ENCODE data around the gene CLDN19.
"Not testable (repeated sequence)": the region's sequence is repeated elsewhere in the genome, so short reads cannot be mapped to it uniquely, and the experiment has no call there.

CLDN19 gene

DNA sequence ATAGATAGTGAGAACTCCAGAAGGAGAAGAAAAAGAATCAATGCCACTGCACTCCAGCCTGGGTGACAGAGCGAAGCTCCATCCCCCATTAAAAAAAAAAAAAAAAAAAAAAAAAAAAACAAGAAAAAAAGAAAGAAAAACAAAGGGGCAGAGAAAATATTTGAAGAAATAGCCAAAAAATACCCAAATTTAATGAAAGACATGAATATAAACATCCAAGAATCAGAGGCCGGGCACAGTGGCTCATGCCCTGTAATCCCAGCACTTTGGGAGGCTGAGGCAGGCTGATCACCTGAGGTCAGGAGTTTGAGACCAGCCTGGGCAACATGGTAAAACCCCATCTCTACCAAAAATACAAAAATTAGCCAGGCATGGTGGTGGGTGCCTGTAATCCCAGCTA, 17.6 kb downstream of the CLDN19 start:
- H3K4me1 ChIP-seq (ENCODE audit: control insufficient read depth in 2 of 2, insufficient read depth in 1 of 2, low read depth in 1 of 2, low read length in 2 of 2); H3K14ac ChIP-seq (ENCODE audit: low read length); H3K4ac ChIP-seq (ENCODE audit: low read length); H3K36me3 ChIP-seq (replicated peaks in 1 of 2; ENCODE audit: control insufficient read depth in 2 of 2, insufficient read depth in 2 of 2, low read length in 2 of 2); H3K23ac ChIP-seq (ENCODE audit: low read depth, low read length, poor library complexity); H2BK12ac ChIP-seq (ENCODE audit: low read length); H3K27ac ChIP-seq (replicated peaks; ENCODE audit: low read length); H2BK5ac ChIP-seq (ENCODE audit: low read length); H4K8ac ChIP-seq (ENCODE audit: low read depth, low read length); H3K27me3 ChIP-seq (ENCODE audit: control insufficient read depth in 3 of 3, insufficient read depth in 3 of 3, low read depth in 1 of 3, low read length in 3 of 3); H4K91ac ChIP-seq (ENCODE audit: low read depth, low read length, poor library complexity); H3K4me3 ChIP-seq (ENCODE audit: low read length in 2 of 2); H2AK5ac ChIP-seq (ENCODE audit: low read depth, low read length); H3K18ac ChIP-seq (ENCODE audit: low read length); H3K4me2 ChIP-seq (ENCODE audit: insufficient read depth, low read length, poor library complexity, severe bottlenecking); H2AFZ ChIP-seq (ENCODE audit: low read length); H3K79me1 ChIP-seq (ENCODE audit: low read depth, low read length); H2BK15ac ChIP-seq (ENCODE audit: low read length); H2BK120ac ChIP-seq (ENCODE audit: low read depth, low read length); H3K9me3 ChIP-seq (replicated peaks in 1 of 2; ENCODE audit: control insufficient read depth in 2 of 2, insufficient read depth in 1 of 2, low read depth in 1 of 2, low read length in 2 of 2); H3K9ac ChIP-seq (ENCODE audit: low read depth, low read length, poor library complexity); DNase-seq (ENCODE audit: low spot score): not testable (repeated sequence)
- WGBS, 2 donors (ENCODE audit: extremely low coverage in 2 of 2, insufficient read length in 2 of 2, insufficient replicate concordance in 1 of 2): no CpG with 5 or more reads among the region's 2 CpGs

GRCh38 chr1:42721926-42722325, 18.1 kb downstream of the CLDN19 start:
- Histone ChIP-seq H3K9me3 (replicated peaks in 1 of 2; ENCODE audit: control insufficient read depth in 2 of 2, insufficient read depth in 1 of 2, low read depth in 1 of 2, low read length in 2 of 2) (peaks cover 0 to 2% of the 10 kb centered on the region in 2 donors), H3K36me3 (replicated peaks in 1 of 2; ENCODE audit: control insufficient read depth in 2 of 2, insufficient read depth in 2 of 2, low read length in 2 of 2) (peaks cover 6 to 9% of the 10 kb centered on the region in 2 donors), H3K4me1 (ENCODE audit: control insufficient read depth in 2 of 2, insufficient read depth in 1 of 2, low read depth in 1 of 2, low read length in 2 of 2) (no peaks in the 10 kb centered on the region), H3K4me2 (ENCODE audit: insufficient read depth, low read length, poor library complexity, severe bottlenecking) (no peak overlapping the region), H2AFZ (ENCODE audit: low read length) (no peak overlapping the region), H3K23ac (ENCODE audit: low read depth, low read length, poor library complexity) (no peak overlapping the region), H4K8ac (ENCODE audit: low read depth, low read length) (no peak overlapping the region), H2BK15ac (ENCODE audit: low read length) (no peak overlapping the region), H3K4me3 (ENCODE audit: low read length in 2 of 2) (no peak overlapping the region), H2BK12ac (ENCODE audit: low read length) (no peak overlapping the region), H2BK120ac (ENCODE audit: low read depth, low read length) (no peak overlapping the region), H3K4ac (ENCODE audit: low read length) (no peak overlapping the region), H3K27me3 (ENCODE audit: control insufficient read depth in 3 of 3, insufficient read depth in 3 of 3, low read depth in 1 of 3, low read length in 3 of 3) (no peaks in the 10 kb centered on the region), H3K14ac (ENCODE audit: low read length) (no peak overlapping the region), H3K9ac (ENCODE audit: low read depth, low read length, poor library complexity) (no peak overlapping the region), H2AK5ac (ENCODE audit: low read depth, low read length) (no peak overlapping the region), H4K91ac (ENCODE audit: low read depth, low read length, poor library complexity) (no peak overlapping the region), H2BK5ac (ENCODE audit: low read length) (no peak overlapping the region), H3K27ac (replicated peaks; ENCODE audit: low read length) (no peak overlapping the region), H3K18ac (ENCODE audit: low read length) (no peak overlapping the region), H3K79me1 (ENCODE audit: low read depth, low read length) (no peaks in the 10 kb centered on the region)
- no peak for DNase-seq (ENCODE audit: low spot score)
- WGBS, 2 donors (ENCODE audit: extremely low coverage in 2 of 2, insufficient read length in 2 of 2, insufficient replicate concordance in 1 of 2): no CpG with 5 or more reads among the region's 3 CpGs

DNA sequence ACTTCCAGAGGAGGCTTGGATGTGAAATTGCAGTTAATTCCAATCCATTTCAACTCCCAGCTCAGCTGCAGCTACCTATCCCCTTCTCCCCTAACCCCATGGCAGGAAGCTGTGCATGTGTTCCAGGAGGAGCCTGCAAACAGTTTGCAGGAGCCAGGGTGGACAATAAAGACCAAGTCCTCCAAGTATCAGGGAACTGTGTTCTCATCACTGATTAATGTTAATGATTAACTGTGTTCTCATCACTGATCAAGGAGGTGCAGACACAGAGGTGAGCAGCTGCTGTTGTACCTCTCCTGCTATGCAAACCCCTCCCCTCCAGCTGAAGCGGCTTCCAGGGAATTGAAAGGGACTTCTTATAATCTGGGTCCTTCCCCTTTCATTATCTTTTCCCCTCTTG, 19.2 kb downstream of the CLDN19 start:
- Histone ChIP-seq H2BK12ac (ENCODE audit: low read length) (no peak overlapping the region), H4K91ac (ENCODE audit: low read depth, low read length, poor library complexity) (no peak overlapping the region), H2BK5ac (ENCODE audit: low read length) (no peak overlapping the region), H2AFZ (ENCODE audit: low read length) (no peak overlapping the region), H3K18ac (ENCODE audit: low read length) (no peak overlapping the region), H2BK120ac (ENCODE audit: low read depth, low read length) (no peak overlapping the region), H2AK5ac (ENCODE audit: low read depth, low read length) (no peak overlapping the region), H3K36me3 (replicated peaks in 1 of 2; ENCODE audit: control insufficient read depth in 2 of 2, insufficient read depth in 2 of 2, low read length in 2 of 2) (peaks cover 10 to 13% of the 10 kb centered on the region in 2 donors), H3K4ac (ENCODE audit: low read length) (no peak overlapping the region), H3K4me1 (ENCODE audit: control insufficient read depth in 2 of 2, insufficient read depth in 1 of 2, low read depth in 1 of 2, low read length in 2 of 2) (no peaks in the 10 kb centered on the region), H3K23ac (ENCODE audit: low read depth, low read length, poor library complexity) (no peak overlapping the region), H3K14ac (ENCODE audit: low read length) (no peak overlapping the region), H3K27ac (replicated peaks; ENCODE audit: low read length) (no peak overlapping the region), H3K4me3 (ENCODE audit: low read length in 2 of 2) (no peak overlapping the region), H2BK15ac (ENCODE audit: low read length) (no peak overlapping the region), H3K9ac (ENCODE audit: low read depth, low read length, poor library complexity) (no peak overlapping the region), H4K8ac (ENCODE audit: low read depth, low read length) (no peak overlapping the region), H3K4me2 (ENCODE audit: insufficient read depth, low read length, poor library complexity, severe bottlenecking) (no peak overlapping the region), H3K27me3 (ENCODE audit: control insufficient read depth in 3 of 3, insufficient read depth in 3 of 3, low read depth in 1 of 3, low read length in 3 of 3) (no peaks in the 10 kb centered on the region), H3K79me1 (ENCODE audit: low read depth, low read length) (no peaks in the 10 kb centered on the region), H3K9me3 (replicated peaks in 1 of 2; ENCODE audit: control insufficient read depth in 2 of 2, insufficient read depth in 1 of 2, low read depth in 1 of 2, low read length in 2 of 2) (peaks cover 0 to 2% of the 10 kb centered on the region in 2 donors)
- WGBS, 2 donors (ENCODE audit: extremely low coverage in 2 of 2, insufficient read length in 2 of 2, insufficient replicate concordance in 1 of 2): no CpG with 5 or more reads among the region's 1 CpG
- DNase-seq (ENCODE audit: low spot score): no peak

- H3K4me3 ChIP-seq (ENCODE audit: low read length in 2 of 2); H3K27ac ChIP-seq (replicated peaks; ENCODE audit: low read length); H2AK5ac ChIP-seq (ENCODE audit: low read depth, low read length); H3K14ac ChIP-seq (ENCODE audit: low read length); H3K4me1 ChIP-seq (ENCODE audit: control insufficient read depth in 2 of 2, insufficient read depth in 1 of 2, low read depth in 1 of 2, low read length in 2 of 2); H2BK12ac ChIP-seq (ENCODE audit: low read length); H3K9ac ChIP-seq (ENCODE audit: low read depth, low read length, poor library complexity); H4K8ac ChIP-seq (ENCODE audit: low read depth, low read length); H3K79me1 ChIP-seq (ENCODE audit: low read depth, low read length); H2BK15ac ChIP-seq (ENCODE audit: low read length); H2BK5ac ChIP-seq (ENCODE audit: low read length); H3K27me3 ChIP-seq (ENCODE audit: control insufficient read depth in 3 of 3, insufficient read depth in 3 of 3, low read depth in 1 of 3, low read length in 3 of 3); H3K23ac ChIP-seq (ENCODE audit: low read depth, low read length, poor library complexity); H2AFZ ChIP-seq (ENCODE audit: low read length); H3K4ac ChIP-seq (ENCODE audit: low read length); H4K91ac ChIP-seq (ENCODE audit: low read depth, low read length, poor library complexity); H3K4me2 ChIP-seq (ENCODE audit: insufficient read depth, low read length, poor library complexity, severe bottlenecking); H2BK120ac ChIP-seq (ENCODE audit: low read depth, low read length); DNase-seq (ENCODE audit: low spot score); H3K18ac ChIP-seq (ENCODE audit: low read length): not testable (repeated sequence)
- Histone ChIP-seq H3K36me3 (replicated peaks in 1 of 2; ENCODE audit: control insufficient read depth in 2 of 2, insufficient read depth in 2 of 2, low read length in 2 of 2) (peaks cover 24 to 55% of the 10 kb centered on the region in 2 donors), H3K9me3 (replicated peaks in 1 of 2; ENCODE audit: control insufficient read depth in 2 of 2, insufficient read depth in 1 of 2, low read depth in 1 of 2, low read length in 2 of 2) (peaks cover 4 to 26% of the 10 kb centered on the region in 2 donors)
These were observed 25.6 kb downstream of the CLDN19 start for GRCh38 chr1:42714441-42714840.

Data from neuronal stem cell (in vitro differentiated cells).